MM.1S (cell line): Measurements from ENCODE around the gene PPP1R16B.

Experiments
- CTCF ChIP-seq: fragments of 300-600 bp; sonication (generic); IDR thresholded peaks from 2 replicates; pipeline ENCODE4 v1.5.1; 2016; ENCODE audit warnings: antibody characterized with exemption, low read length, mixed read lengths
- EZH2 ChIP-seq: fragments of 300-600 bp; sonication (generic); optimal IDR thresholded peaks from 2 replicates; pipeline ENCODE3; 2017; ENCODE audit warnings: low read depth, mild to moderate bottlenecking, antibody characterized with exemption, low read length, mixed read lengths

- no peak for TF ChIP-seq CTCF
- TF ChIP-seq EZH2, result no peak
These were observed 84.4 kb downstream of the PPP1R16B start for GRCh38 chr20:38889792-38890496.
